Effector memory CD4-positive, alpha-beta T cell (primary cell): ENCODE measurements around the gene NEK6.

Experiments
- DNase-seq, 3 donors: peaks; one replicate each; pipeline ENCODE4 v3.0.0-alpha.2; 2020
- H3K27ac ChIP-seq: 2 replicates; pipeline ENCODE4 v1.7.0; 2013; ENCODE audit warnings: mild to moderate bottlenecking, low read length, moderate library complexity; ENCODE audit not compliant: insufficient read depth, poor library complexity, severe bottlenecking
- H3K27me3 ChIP-seq: replicated peaks from 2 replicates; pipeline ENCODE4 v1.7.0; 2013; ENCODE audit warnings: mild to moderate bottlenecking, low read length; ENCODE audit not compliant: insufficient read depth, control insufficient read depth, poor library complexity, severe bottlenecking
- H3K36me3 ChIP-seq: 2 replicates; pipeline ENCODE4 v1.7.0; 2013; ENCODE audit warnings: mild to moderate bottlenecking, low read length, moderate library complexity; ENCODE audit not compliant: control insufficient read depth, insufficient read depth
- H3K4me1 ChIP-seq: 2 replicates; pipeline ENCODE4 v1.7.0; 2013; ENCODE audit warnings: low read length, mild to moderate bottlenecking; ENCODE audit not compliant: control insufficient read depth, insufficient read depth, poor library complexity, severe bottlenecking
- H3K4me3 ChIP-seq: 2 replicates; pipeline ENCODE4 v1.7.0; 2013; ENCODE audit warnings: low read length, low read depth, mild to moderate bottlenecking; ENCODE audit not compliant: insufficient read depth, poor library complexity, severe bottlenecking
- H3K9me3 ChIP-seq: 2 replicates; pipeline ENCODE4 v1.7.0; 2013; ENCODE audit warnings: mild to moderate bottlenecking, low read length, moderate library complexity; ENCODE audit not compliant: control insufficient read depth

NEK6 gene

GRCh38 chr9:124370896-124371582 is 113.3 kb downstream of the NEK6 start:
- DNase-seq, result no peak
- H3K36me3 ChIP-seq, result no peaks in the 10 kb centered on the region
- no peak overlapping the region for H3K4me3 ChIP-seq
- H3K4me1 ChIP-seq, result no peaks in the 10 kb centered on the region
- H3K27me3 ChIP-seq, result no peaks in the 10 kb centered on the region
- H3K9me3 ChIP-seq, result no peaks in the 10 kb centered on the region
- H3K27ac ChIP-seq, result no peak overlapping the region

GRCh38 chr9:124372038-124372437 is 114.3 kb downstream of the NEK6 start:
- Histone ChIP-seq H3K4me1 (no peaks in the 10 kb centered on the region), H3K4me3 (no peak overlapping the region), H3K9me3 (no peaks in the 10 kb centered on the region), H3K36me3 (no peaks in the 10 kb centered on the region), H3K27ac (no peak overlapping the region), H3K27me3 (no peaks in the 10 kb centered on the region)
- DNase-seq, result no peak

DNA sequence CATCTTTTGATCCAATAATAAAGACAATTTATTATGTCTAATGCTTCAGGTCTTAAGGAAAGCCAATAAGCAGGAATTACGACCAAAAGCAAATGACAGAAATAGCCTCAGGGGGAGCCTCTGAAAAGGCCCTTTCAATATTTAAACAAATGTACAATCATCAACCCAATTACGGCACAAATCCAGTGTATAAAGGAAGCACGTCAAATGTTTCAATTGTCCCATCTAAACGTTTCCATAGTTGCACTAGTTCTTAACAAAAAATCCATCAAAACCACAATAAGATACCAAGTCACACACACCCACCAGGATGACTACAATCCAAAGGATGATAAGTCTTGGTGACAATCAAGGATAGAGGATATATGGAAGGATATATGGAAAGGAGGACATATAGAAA is 115.6 kb downstream of the NEK6 start:
- no peaks in the 10 kb centered on the region for H3K9me3 ChIP-seq
- H3K36me3 ChIP-seq, result peaks cover 4% of the 10 kb centered on the region
- no peaks in the 10 kb centered on the region for H3K4me1 ChIP-seq
- no peak for DNase-seq
- no peaks in the 10 kb centered on the region for H3K27me3 ChIP-seq
- H3K27ac ChIP-seq, result no peak overlapping the region
- H3K4me3 ChIP-seq, result no peak overlapping the region

GRCh38 chr9:124373851-124374250 is 116.1 kb downstream of the NEK6 start:
- Histone ChIP-seq H3K4me3 (no peak overlapping the region), H3K27me3 (no peaks in the 10 kb centered on the region), H3K9me3 (no peaks in the 10 kb centered on the region), H3K4me1 (no peaks in the 10 kb centered on the region), H3K27ac (no peak overlapping the region), H3K36me3 (peaks cover 4% of the 10 kb centered on the region)
- DNase-seq, result no peak

- H3K36me3 ChIP-seq, result peaks cover 8% of the 10 kb centered on the region
- DNase-seq, result no peak
- H3K9me3 ChIP-seq, result no peaks in the 10 kb centered on the region
- no peaks in the 10 kb centered on the region for H3K27me3 ChIP-seq
- H3K27ac ChIP-seq, result no peak overlapping the region
- no peak overlapping the region for H3K4me3 ChIP-seq
- no peaks in the 10 kb centered on the region for H3K4me1 ChIP-seq
Measured at GRCh38 chr9:124375726-124376125, 118.0 kb downstream of the NEK6 start.

GRCh38 chr9:124376329-124376728 is 118.6 kb downstream of the NEK6 start:
- Histone ChIP-seq H3K27ac (no peak overlapping the region), H3K36me3 (peaks cover 8% of the 10 kb centered on the region), H3K27me3 (no peaks in the 10 kb centered on the region), H3K9me3 (no peaks in the 10 kb centered on the region), H3K4me3 (no peak overlapping the region), H3K4me1 (no peaks in the 10 kb centered on the region)
- no peak for DNase-seq

- no peak overlapping the region for H3K4me3 ChIP-seq
- peaks cover 8% of the 10 kb centered on the region for H3K36me3 ChIP-seq
- no peaks in the 10 kb centered on the region for H3K27me3 ChIP-seq
- no peaks in the 10 kb centered on the region for H3K4me1 ChIP-seq
- H3K27ac ChIP-seq, result no peak overlapping the region
- no peaks in the 10 kb centered on the region for H3K9me3 ChIP-seq
- DNase-seq, result no peak
Measured at GRCh38 chr9:124377551-124378406, 120.0 kb downstream of the NEK6 start.

DNA sequence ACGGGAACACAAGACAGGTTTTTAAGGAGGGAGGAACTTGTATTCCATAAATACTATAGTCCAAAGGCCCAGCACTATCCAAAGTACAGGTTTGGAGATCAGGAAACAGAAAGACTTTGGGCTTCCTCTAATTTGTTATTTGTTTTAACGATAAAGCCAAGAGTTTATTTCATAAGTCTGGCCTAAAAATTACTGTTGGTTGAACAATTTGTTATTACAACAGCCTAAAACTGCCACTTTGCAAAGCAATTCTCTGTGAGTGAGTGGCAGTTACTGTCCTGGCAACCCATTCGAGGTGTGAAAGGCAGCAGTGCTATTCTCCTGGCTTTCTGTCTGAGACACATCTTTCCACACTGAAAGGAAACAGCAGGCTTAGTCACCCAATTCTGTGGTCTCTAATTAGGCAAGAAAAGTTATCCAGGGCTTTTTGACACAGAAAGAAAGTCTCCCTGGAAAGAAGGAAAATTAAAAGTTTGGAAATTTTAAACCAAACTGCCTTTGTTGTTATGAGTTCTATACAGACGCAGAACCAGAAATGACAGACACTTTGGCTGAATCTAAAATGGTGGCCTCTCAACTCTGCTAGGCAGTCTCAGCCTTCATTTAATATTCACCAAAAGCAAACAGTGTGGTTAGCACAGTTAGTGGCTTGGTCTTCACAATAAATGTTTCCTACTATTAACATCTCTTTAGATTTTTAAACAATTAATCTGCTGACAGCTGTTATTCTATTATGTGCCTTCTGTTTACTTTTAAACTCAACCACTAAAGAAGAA is 123.6 kb downstream of the NEK6 start:
- no peak overlapping the region for H3K4me3 ChIP-seq
- H3K4me1 ChIP-seq, result no peaks in the 10 kb centered on the region
- no peak overlapping the region for H3K27ac ChIP-seq
- DNase-seq, result no peak
- H3K36me3 ChIP-seq, result peaks cover 22% of the 10 kb centered on the region
- no peaks in the 10 kb centered on the region for H3K9me3 ChIP-seq
- H3K27me3 ChIP-seq, result no peaks in the 10 kb centered on the region

GRCh38 chr9:124384210-124384609 is 126.5 kb downstream of the NEK6 start:
- no peaks in the 10 kb centered on the region for H3K27me3 ChIP-seq
- H3K36me3 ChIP-seq, result peaks cover 18% of the 10 kb centered on the region
- DNase-seq, result no peak
- no peak overlapping the region for H3K4me3 ChIP-seq
- no peaks in the 10 kb centered on the region for H3K4me1 ChIP-seq
- H3K9me3 ChIP-seq, result no peaks in the 10 kb centered on the region
- H3K27ac ChIP-seq, result no peak overlapping the region

DNA sequence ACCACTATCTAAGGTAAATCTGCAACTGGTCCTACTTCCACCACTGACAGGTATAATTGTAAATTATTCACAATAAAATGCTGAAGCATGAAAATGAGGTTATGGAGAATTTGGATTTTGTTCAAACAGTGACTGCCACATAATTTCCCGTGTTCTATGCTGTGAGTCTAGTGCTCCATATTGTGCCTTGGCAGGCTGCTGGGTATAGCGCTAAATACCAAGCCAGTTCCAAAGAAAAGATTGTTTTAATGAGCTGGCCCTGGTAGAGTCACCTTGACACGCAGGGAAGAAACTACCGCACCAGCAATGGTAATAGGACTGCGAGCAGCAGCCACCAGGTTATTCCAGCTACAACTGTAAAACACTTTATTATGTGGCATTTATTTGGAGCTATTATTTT is 127.1 kb downstream of the NEK6 start:
- Histone ChIP-seq H3K36me3 (peaks cover 16% of the 10 kb centered on the region), H3K4me1 (no peaks in the 10 kb centered on the region), H3K4me3 (no peak overlapping the region), H3K27me3 (no peaks in the 10 kb centered on the region), H3K9me3 (no peaks in the 10 kb centered on the region), H3K27ac (no peak overlapping the region)
- DNase-seq, result no peak
